ENCODE measurements around the gene CUBN. TPM values are rescaled to one million over a fixed set of nuclear protein-coding genes. Genes with fewer than 3 reads are reported as not detected.

The CUBN gene
- total RNA-seq, 2 donors from 2014 or later: 2.6 to 3.6 TPM

- no peak overlapping the region for H3K4me3 ChIP-seq
- ATAC-seq (no peak), DNase-seq (no peak)
- H3K9me3 ChIP-seq: no peaks in the 10 kb centered on the region
- no peak overlapping the region for H3K27ac ChIP-seq
- intact Hi-C loops (cut with DNase I): no loop called here
- H3K4me1 ChIP-seq: no peaks in the 10 kb centered on the region
- WGBS, 2 donors: 72 to 81% methylated on average over 7 of the region's 7 CpGs
- no peaks in the 10 kb centered on the region for H3K36me3 ChIP-seq (replicated peaks in 1 of 2; ENCODE audit: insufficient read depth in 1 of 2, low read depth in 2 of 2)
- H3K27me3 ChIP-seq: no peaks in the 10 kb centered on the region
- no peak for TF ChIP-seq CTCF (IDR thresholded peaks at IDR 0.05)
- TF ChIP-seq POLR2A (IDR thresholded peaks at IDR 0.05): no peak
Measured at GRCh38 chr10:16866541-16867275, 262.9 kb downstream of the CUBN start.

- no peak for DNase-seq
- intact Hi-C loops (cut with DNase I): no loop called here
- 78 to 87% methylated on average over 7 of the region's 7 CpGs for WGBS, 2 donors
- Histone ChIP-seq H3K4me3 (no peak overlapping the region), H3K27me3 (no peaks in the 10 kb centered on the region), H3K36me3 (replicated peaks in 1 of 2; ENCODE audit: insufficient read depth in 1 of 2, low read depth in 2 of 2) (no peaks in the 10 kb centered on the region), H3K4me1 (no peaks in the 10 kb centered on the region), H3K27ac (no peak overlapping the region), H3K9me3 (no peaks in the 10 kb centered on the region)
- no peak for TF ChIP-seq CTCF (IDR thresholded peaks at IDR 0.05)
- TF ChIP-seq POLR2A (IDR thresholded peaks at IDR 0.05): no peak
- ATAC-seq: no peak
Measured at GRCh38 chr10:16865766-16866165, 263.8 kb downstream of the CUBN start.

- Histone ChIP-seq H3K27ac (no peak overlapping the region), H3K27me3 (no peaks in the 10 kb centered on the region), H3K9me3 (no peaks in the 10 kb centered on the region), H3K36me3 (replicated peaks in 1 of 2; ENCODE audit: insufficient read depth in 1 of 2, low read depth in 2 of 2) (no peaks in the 10 kb centered on the region), H3K4me3 (no peak overlapping the region), H3K4me1 (no peaks in the 10 kb centered on the region)
- WGBS, 2 donors: 86 to 87% methylated on average over 2 of the region's 2 CpGs
- ATAC-seq (no peak), DNase-seq (no peak)
- TF ChIP-seq CTCF (IDR thresholded peaks at IDR 0.05): no peak
- TF ChIP-seq POLR2A (IDR thresholded peaks at IDR 0.05): no peak
- intact Hi-C loops (cut with DNase I): no loop called here
Measured at GRCh38 chr10:16863766-16864165, 265.8 kb downstream of the CUBN start.

- Histone ChIP-seq H3K27ac (no peak overlapping the region), H3K4me3 (no peak overlapping the region), H3K27me3 (no peaks in the 10 kb centered on the region), H3K9me3 (no peaks in the 10 kb centered on the region), H3K36me3 (replicated peaks in 1 of 2; ENCODE audit: insufficient read depth in 1 of 2, low read depth in 2 of 2) (no peaks in the 10 kb centered on the region), H3K4me1 (no peaks in the 10 kb centered on the region)
- ATAC-seq (no peak), DNase-seq (no peak)
- intact Hi-C loops (cut with DNase I): no loop called here
- WGBS, 2 donors: 82 to 89% methylated on average over 4 of the region's 4 CpGs
- no peak for TF ChIP-seq CTCF (IDR thresholded peaks at IDR 0.05)
- TF ChIP-seq POLR2A (IDR thresholded peaks at IDR 0.05): no peak
Measured at GRCh38 chr10:16857419-16857818, 272.2 kb downstream of the CUBN start.

- H3K27me3 ChIP-seq: no peaks in the 10 kb centered on the region
- intact Hi-C loops (cut with DNase I): no loop called here
- DNase-seq (no peak), ATAC-seq (no peak)
- TF ChIP-seq CTCF (IDR thresholded peaks at IDR 0.05) (no peak), POLR2A (IDR thresholded peaks at IDR 0.05) (no peak)
- H3K9me3 ChIP-seq: no peaks in the 10 kb centered on the region
- H3K27ac ChIP-seq: no peak overlapping the region
- H3K4me1 ChIP-seq: no peaks in the 10 kb centered on the region
- no peaks in the 10 kb centered on the region for H3K36me3 ChIP-seq (replicated peaks in 1 of 2; ENCODE audit: insufficient read depth in 1 of 2, low read depth in 2 of 2)
- no peak overlapping the region for H3K4me3 ChIP-seq
- WGBS, 2 donors: 54 to 55% methylated on average over 4 of the region's 4 CpGs
Measured at GRCh38 chr10:16856567-16856966, 273.0 kb downstream of the CUBN start.
